LNCaP clone FGC (cell line): ENCODE measurements around the gene NELFA.
"Not testable (repeated sequence)": the region's sequence is repeated elsewhere in the genome, so short reads cannot be mapped to it uniquely, and the experiment has no call there.

Experiments used
- DNase-seq: peaks from one replicate; pipeline ENCODE4 v3.0.0-alpha.2; 2011; ENCODE audit warnings: low read depth
- H3K4me3 ChIP-seq: 2 replicates; pipeline ENCODE4 v1.5.1; 2011; ENCODE audit warnings: mild to moderate bottlenecking, low read depth, low read length, control low read depth
- TF ChIP-seq, protein P1 (sequence below): IDR thresholded peaks from 2 replicates; pipeline ENCODE4 v1.5.1; 2012; ENCODE audit warnings: mild to moderate bottlenecking; ENCODE audit not compliant: control insufficient read depth, insufficient read depth; ENCODE audit errors: extremely low read depth

NELFA gene

DNA sequence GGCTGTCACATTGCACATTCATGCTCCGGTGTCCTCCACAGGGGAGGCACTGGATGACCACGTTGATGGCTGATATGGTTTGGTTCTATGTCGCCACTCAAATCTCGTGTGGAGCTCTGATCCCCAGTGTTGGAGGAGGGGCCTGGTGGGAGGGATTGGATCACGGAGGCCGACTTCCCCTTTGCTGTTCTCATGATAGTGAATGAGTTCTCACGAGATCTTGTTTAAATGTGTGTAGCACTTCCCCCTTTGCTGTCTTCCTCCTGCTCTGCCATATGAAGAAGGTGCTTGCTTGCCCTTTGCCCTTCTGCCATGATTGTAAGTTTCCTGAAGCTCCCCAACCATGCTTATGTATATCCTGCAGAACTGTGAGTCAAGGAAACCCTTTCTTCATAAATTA is 28.1 kb upstream of the NELFA start:
- DNase-seq: no peak
- TF ChIP-seq, protein P1, sequence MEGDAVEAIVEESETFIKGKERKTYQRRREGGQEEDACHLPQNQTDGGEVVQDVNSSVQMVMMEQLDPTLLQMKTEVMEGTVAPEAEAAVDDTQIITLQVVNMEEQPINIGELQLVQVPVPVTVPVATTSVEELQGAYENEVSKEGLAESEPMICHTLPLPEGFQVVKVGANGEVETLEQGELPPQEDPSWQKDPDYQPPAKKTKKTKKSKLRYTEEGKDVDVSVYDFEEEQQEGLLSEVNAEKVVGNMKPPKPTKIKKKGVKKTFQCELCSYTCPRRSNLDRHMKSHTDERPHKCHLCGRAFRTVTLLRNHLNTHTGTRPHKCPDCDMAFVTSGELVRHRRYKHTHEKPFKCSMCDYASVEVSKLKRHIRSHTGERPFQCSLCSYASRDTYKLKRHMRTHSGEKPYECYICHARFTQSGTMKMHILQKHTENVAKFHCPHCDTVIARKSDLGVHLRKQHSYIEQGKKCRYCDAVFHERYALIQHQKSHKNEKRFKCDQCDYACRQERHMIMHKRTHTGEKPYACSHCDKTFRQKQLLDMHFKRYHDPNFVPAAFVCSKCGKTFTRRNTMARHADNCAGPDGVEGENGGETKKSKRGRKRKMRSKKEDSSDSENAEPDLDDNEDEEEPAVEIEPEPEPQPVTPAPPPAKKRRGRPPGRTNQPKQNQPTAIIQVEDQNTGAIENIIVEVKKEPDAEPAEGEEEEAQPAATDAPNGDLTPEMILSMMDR: no peak
- no peak overlapping the region for H3K4me3 ChIP-seq

DNA sequence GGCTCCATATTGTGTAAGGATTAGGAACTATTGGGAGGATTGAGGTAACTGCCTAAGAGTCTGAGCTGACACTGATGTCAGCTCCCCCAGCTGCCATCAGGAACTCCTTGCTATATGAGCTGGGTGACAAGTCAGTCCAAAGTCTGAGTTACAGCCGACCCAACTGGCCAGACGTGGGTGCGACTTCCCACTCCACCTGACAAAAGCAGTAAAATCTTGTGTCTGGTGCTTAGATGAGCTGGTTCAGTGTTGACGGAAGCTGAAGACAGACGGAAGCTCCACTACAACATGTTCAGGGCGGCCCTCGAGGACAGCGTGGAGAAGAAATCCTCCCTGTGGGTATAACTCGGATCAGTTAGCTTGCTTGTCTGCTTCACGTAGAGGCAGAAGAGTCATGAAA is 27.6 kb upstream of the NELFA start:
- no peak for DNase-seq
- H3K4me3 ChIP-seq: no peak overlapping the region

DNA sequence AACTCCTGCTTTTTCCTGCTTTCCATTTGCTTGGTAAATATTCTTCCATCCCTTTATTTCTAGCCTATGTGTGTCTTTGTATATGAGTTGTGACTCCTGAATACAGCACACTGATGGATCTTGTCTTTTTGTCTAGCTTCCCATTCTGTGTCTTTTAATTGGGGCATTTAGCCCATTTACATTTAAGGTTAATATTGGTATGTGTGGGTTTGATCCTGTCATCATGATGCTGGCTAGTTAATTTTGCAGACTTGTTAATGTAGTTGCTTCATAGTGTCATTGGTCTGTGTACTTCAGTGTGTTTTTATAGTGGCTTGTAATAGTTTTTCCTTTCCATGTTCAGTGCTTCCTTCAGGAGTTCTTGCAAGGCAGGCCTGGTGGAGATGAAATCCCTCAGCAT is 22.4 kb upstream of the NELFA start:
- not testable (repeated sequence) for H3K4me3 ChIP-seq, DNase-seq

More for the DNA sequence above, 27.6 kb upstream of the NELFA start:
- TF ChIP-seq, protein P1: no peak

DNA sequence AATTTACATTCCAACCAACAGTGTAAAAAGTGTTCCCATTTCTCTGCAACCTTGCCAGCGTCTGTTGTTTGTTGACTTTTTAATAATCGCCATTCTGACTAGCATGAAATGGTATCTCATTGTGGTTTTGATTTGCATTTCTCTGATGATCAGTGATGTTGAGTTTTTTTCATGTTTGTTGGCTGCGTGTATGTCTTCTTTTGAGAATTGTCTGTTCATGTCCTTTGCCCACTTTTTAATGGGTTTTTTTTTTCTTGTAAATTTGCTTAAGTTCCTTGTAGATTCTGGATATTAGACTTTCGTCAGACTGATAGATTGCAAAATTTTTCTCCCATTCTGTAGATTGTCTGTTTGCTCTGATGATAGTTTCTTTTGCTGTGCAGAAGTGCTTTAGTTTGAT is 18.3 kb upstream of the NELFA start:
- DNase-seq, H3K4me3 ChIP-seq: not testable (repeated sequence)

DNA sequence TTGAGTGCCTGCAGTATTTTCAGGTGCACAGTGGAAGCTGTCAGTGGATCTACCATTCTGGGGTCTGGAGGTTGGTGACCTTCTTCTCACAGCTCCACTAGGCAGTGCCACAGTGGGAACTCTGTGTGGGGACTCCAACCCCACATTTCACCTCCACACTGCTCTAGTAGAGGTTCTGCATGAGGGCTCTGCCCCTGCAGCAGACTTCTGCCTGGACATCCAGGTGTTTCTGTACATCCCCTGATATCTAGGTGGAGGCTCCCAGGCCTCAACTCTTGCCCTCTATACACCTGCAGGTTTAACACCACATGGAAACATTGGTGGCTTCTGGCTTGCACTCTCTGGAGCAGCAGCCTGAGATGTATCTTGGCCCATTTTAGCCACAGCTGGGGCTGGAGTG is 17.0 kb upstream of the NELFA start:
- no peak overlapping the region for H3K4me3 ChIP-seq
- DNase-seq: no peak
- TF ChIP-seq, protein P1: no peak

DNA sequence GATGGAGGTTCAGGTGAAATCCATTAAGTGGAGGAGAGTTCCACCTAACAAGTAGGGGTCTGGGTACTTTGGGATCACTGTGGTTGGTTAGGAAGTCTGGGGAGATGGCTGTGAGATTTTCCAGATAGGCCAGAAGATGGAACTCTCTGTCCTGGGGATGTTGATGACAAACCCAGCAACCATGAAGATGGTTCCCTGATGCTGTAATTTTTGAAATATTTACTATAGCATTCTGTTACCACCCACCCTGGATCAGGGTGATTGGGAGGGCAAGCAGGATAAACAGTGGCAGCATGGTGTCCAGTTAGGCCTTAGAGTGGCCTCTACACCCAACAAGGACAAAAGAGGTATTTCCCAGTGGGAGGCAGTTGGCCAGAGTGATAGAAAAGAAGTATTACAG is 15.9 kb upstream of the NELFA start:
- DNase-seq: no peak
- no peak overlapping the region for H3K4me3 ChIP-seq
- TF ChIP-seq, protein P1: no peak

DNA sequence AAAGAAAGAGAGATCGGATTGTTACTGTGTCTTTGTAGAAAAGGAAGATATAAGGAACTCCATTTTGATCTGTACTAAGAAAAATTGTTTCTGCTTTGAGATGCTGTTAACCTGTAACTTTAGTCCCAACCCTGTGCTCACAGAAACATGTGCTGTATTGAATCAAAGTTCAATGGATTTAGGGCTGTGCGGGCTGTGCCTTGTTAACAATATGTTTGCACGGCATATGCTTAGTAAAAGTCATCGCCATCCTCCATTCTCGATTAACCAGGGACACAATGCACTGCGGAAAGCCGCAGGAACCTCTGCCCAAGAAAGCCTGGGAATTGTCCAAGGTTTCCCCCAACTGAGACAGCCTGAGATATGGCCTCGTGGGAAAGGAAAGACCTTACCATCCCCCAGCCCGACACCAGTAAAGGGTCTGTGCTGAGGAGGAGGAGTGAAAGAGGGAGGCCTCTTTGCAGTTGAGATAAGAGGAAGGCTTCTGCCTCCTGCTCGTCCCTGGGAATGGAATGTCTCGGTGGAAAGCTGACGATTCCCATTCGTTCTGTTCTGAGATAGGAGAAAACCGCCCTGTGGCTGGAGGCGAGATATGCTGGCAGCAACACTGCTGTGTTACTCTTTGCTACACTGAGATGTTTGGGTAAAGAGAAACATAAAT is 12.7 kb upstream of the NELFA start:
- H3K4me3 ChIP-seq, DNase-seq: not testable (repeated sequence)

DNA sequence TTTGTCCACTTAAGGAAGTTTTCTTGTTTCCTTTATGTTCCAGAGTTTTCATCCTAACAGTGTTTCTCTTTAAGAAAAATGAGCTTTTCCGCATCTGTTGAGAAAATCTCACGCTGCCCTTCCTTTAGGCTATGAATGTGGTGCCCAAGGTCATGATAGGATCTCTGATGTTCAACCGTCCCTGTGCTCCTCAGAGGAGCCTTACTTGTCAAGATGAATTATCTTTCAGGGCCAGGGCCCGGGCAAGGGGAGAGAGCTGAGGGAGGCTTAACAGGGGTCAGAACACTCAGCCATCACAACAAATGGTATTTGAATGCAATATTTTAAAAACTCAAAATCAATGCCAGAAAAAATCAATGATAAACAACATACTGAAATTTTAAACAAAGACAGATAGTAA is 6.2 kb upstream of the NELFA start:
- no peak for DNase-seq
- H3K4me3 ChIP-seq: no peak overlapping the region
- TF ChIP-seq, protein P1: no peak

DNA sequence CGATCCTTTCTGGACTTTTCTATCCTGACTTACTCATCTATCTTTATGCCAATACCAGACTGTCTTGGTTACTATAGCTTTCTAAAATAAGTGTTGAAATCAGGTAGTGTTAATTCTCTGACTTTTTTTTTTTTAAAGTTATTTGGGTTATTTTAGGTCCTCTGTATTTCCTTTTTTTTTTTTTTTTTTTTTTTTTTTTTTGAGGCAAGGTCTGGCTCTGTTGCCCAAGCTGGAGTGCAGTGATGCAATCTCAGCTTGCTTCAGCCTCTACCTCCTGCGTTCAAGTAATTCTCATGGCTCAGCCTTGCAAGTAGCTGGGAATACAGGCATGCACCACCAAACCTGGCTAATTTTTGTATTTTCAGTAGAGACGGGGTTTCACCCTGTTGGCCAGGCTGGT is 2.8 kb upstream of the NELFA start:
- no peak for DNase-seq
- H3K4me3 ChIP-seq: no peak overlapping the region
- TF ChIP-seq, protein P1: no peak
